OCI-LY1 (cell line): ENCODE measurements around the gene GABBR2.

Experiments used
- H2AFZ ChIP-seq: fragments of 200-600 bp; sonication (generic), shearing (Covaris generic); 2 replicates; pipeline ENCODE4 v1.6.0; 2014; ENCODE audit warnings: antibody characterized with exemption, mild to moderate bottlenecking, low read length
- H3F3A ChIP-seq: fragments of 200-600 bp; sonication (generic), shearing (Covaris generic); 2 replicates; pipeline ENCODE4 v1.6.0; 2014; ENCODE audit warnings: mild to moderate bottlenecking, antibody characterized with exemption, low read length, moderate library complexity; ENCODE audit not compliant: insufficient read depth
- H3K27ac ChIP-seq: fragments of 200-600 bp; sonication (generic); 2 replicates; pipeline ENCODE4 v1.5.1; 2014; ENCODE audit warnings: low read length, mixed run types, mild to moderate bottlenecking, low read depth; ENCODE audit not compliant: poor library complexity, severe bottlenecking
- H3K27me3 ChIP-seq: fragments of 200-600 bp; sonication (generic); 2 replicates; pipeline ENCODE4 v1.6.0; 2014; ENCODE audit warnings: antibody characterized with exemption, mild to moderate bottlenecking, low read length, moderate library complexity; ENCODE audit not compliant: insufficient read depth
- H3K36me3 ChIP-seq: fragments of 200-600 bp; sonication (generic); 2 replicates; pipeline ENCODE4 v1.6.1; 2014; ENCODE audit warnings: mild to moderate bottlenecking, antibody characterized with exemption, low read length, moderate library complexity, mixed read lengths; ENCODE audit not compliant: insufficient read depth
- H3K4me1 ChIP-seq: fragments of 200-600 bp; sonication (generic); 2 replicates; pipeline ENCODE4 v1.5.1; 2014; ENCODE audit warnings: mild to moderate bottlenecking, low read length, moderate library complexity; ENCODE audit not compliant: insufficient read depth, severe bottlenecking
- H3K4me2 ChIP-seq: fragments of 200-600 bp; sonication (generic), shearing (Covaris generic); 2 replicates; pipeline ENCODE4 v1.6.1; 2014; ENCODE audit warnings: low read length
- H3K4me3 ChIP-seq: fragments of 200-600 bp; sonication (generic); 2 replicates; pipeline ENCODE4 v1.5.1; 2014; ENCODE audit warnings: low read length, low read depth, mild to moderate bottlenecking, mixed read lengths; ENCODE audit not compliant: poor library complexity, severe bottlenecking
- H3K79me2 ChIP-seq: fragments of 200-600 bp; shearing (Covaris generic); 2 replicates; pipeline ENCODE4 v1.6.1; 2016; ENCODE audit warnings: mixed run types, low read length, mixed read lengths; ENCODE audit not compliant: insufficient read depth
- H3K9ac ChIP-seq: fragments of 200-600 bp; sonication (generic), shearing (Covaris generic); 2 replicates; pipeline ENCODE4 v1.6.1; 2014; ENCODE audit warnings: mild to moderate bottlenecking, low read length, mixed read lengths
- H3K9me2 ChIP-seq: fragments of 200-600 bp; sonication (generic), shearing (Covaris generic); 2 replicates; pipeline ENCODE4 v1.6.1; 2014; ENCODE audit warnings: low read depth, mild to moderate bottlenecking, low read length, mixed read lengths
- H3K9me3 ChIP-seq: fragments of 200-600 bp; shearing (Covaris generic); 2 replicates; pipeline ENCODE4 v1.6.1; 2014; ENCODE audit warnings: low read length, mixed read lengths
- H4K20me1 ChIP-seq: fragments of 200-600 bp; sonication (generic), shearing (Covaris generic); 2 replicates; pipeline ENCODE4 v1.6.0; 2016; ENCODE audit warnings: mild to moderate bottlenecking, low read length; ENCODE audit not compliant: insufficient read depth
- CTCF ChIP-seq: fragments of 200-600 bp; sonication (generic), shearing (Covaris generic); IDR thresholded peaks from 2 replicates; pipeline ENCODE4 v1.5.1; 2017; ENCODE audit warnings: mild to moderate bottlenecking, antibody characterized with exemption, low read length, moderate library complexity, mixed read lengths
- EZH2 ChIP-seq: fragments of 200-600 bp; sonication (generic), shearing (Covaris generic); IDR thresholded peaks from 2 replicates; pipeline ENCODE4 v1.8.0; 2017; ENCODE audit warnings: borderline replicate concordance, mixed run types, mild to moderate bottlenecking, antibody characterized with exemption, low read length, moderate library complexity, mixed read lengths

Gene GABBR2

GRCh38 chr9:98276907-98277469, 431.7 kb downstream of the GABBR2 start:
- TF ChIP-seq CTCF: no peak
- TF ChIP-seq EZH2: no peak
- H3K79me2 ChIP-seq: no peaks in the 10 kb centered on the region
- no peak overlapping the region for H3K27ac ChIP-seq
- no peaks in the 10 kb centered on the region for H4K20me1 ChIP-seq
- H3K4me2 ChIP-seq: no peak overlapping the region
- H3K36me3 ChIP-seq: no peaks in the 10 kb centered on the region
- H3K4me3 ChIP-seq: no peak overlapping the region
- 0 out of 2 replicates have a peak, but pooled peaks cover 6% of the 10 kb centered on the region for H3K27me3 ChIP-seq
- H2AFZ ChIP-seq: no peak overlapping the region
- H3F3A ChIP-seq: no peaks in the 10 kb centered on the region
- H3K4me1 ChIP-seq: no peaks in the 10 kb centered on the region
- no peaks in the 10 kb centered on the region for H3K9me3 ChIP-seq
- H3K9ac ChIP-seq: no peak overlapping the region
- no peaks in the 10 kb centered on the region for H3K9me2 ChIP-seq

DNA sequence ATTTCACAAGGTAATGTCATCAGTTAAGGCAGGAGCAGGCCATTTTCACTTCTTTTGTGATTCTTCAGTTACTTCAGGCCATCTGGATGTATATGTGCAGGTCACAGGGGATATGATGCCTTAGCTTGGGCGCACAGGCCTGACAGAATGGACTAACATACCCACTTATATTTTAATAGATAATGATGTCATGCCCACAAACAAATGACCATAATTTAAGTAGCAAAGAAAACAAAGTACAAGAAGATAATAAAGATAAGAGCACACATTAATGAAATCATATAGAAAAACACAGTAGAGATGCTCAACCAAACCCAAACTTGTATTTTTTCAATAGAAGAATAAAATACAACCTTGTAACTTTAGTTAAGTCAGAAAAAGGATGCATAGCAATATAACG, 433.6 kb downstream of the GABBR2 start:
- Histone ChIP-seq H3K4me2 (no peak overlapping the region), H3K79me2 (no peaks in the 10 kb centered on the region), H3K36me3 (no peaks in the 10 kb centered on the region), H3K9me2 (no peaks in the 10 kb centered on the region), H3K9me3 (no peaks in the 10 kb centered on the region), H3K4me1 (no peaks in the 10 kb centered on the region), H3K27ac (no peak overlapping the region), H4K20me1 (no peaks in the 10 kb centered on the region), H2AFZ (no peak overlapping the region), H3K4me3 (no peak overlapping the region), H3F3A (no peaks in the 10 kb centered on the region), H3K27me3 (0 out of 2 replicates have a peak, but pooled peaks cover 6% of the 10 kb centered on the region), H3K9ac (no peak overlapping the region)
- TF ChIP-seq CTCF (no peak), EZH2 (no peak)

DNA sequence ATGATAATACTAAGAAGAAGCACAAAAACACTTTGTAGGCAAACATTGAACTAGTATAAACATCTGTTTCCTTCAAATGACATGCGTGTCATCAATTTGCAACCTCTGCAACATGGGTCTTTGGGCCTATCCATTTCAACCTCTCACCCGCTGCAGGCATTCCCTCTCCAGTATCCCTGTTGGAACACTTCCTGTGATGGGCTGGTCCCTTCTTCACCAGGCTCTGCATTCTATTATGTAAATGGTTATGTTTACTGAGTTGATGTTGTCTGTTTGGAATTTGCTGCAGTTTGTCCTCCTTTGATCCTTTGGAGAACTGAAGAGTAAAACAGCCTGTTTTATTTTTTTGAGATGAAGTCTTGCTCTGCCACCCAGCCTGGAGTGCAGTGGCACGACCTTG, 436.7 kb downstream of the GABBR2 start:
- Histone ChIP-seq H2AFZ (no peak overlapping the region), H3K27me3 (0 out of 2 replicates have a peak, but pooled peaks cover 6% of the 10 kb centered on the region), H3K4me2 (no peak overlapping the region), H3F3A (no peaks in the 10 kb centered on the region), H4K20me1 (no peaks in the 10 kb centered on the region), H3K79me2 (no peaks in the 10 kb centered on the region), H3K4me3 (no peak overlapping the region), H3K9me2 (no peaks in the 10 kb centered on the region), H3K27ac (no peak overlapping the region), H3K4me1 (no peaks in the 10 kb centered on the region), H3K36me3 (no peaks in the 10 kb centered on the region), H3K9me3 (no peaks in the 10 kb centered on the region), H3K9ac (no peak overlapping the region)
- TF ChIP-seq EZH2 (no peak), CTCF (no peak)
